HUES64 (cell line): Measurements from ENCODE around the gene ARHGEF17.
A peak's percentile ranks its signal among the peaks of the same experiment; 100 is the strongest.

ENCODE experiments used
- H3K27ac ChIP-seq: 2 replicates; pipeline ENCODE4 v1.7.0; 2013; ENCODE audit warnings: low read depth, low read length, inconsistent platforms
- H3K27me3 ChIP-seq: 2 replicates; pipeline ENCODE4 v1.6.1; 2013; ENCODE audit warnings: mild to moderate bottlenecking, low read length; ENCODE audit not compliant: insufficient read depth
- H3K36me3 ChIP-seq: 2 replicates; pipeline ENCODE4 v1.6.1; 2013; ENCODE audit warnings: mild to moderate bottlenecking, low read length; ENCODE audit not compliant: insufficient read depth
- H3K4me1 ChIP-seq: 2 replicates; pipeline ENCODE4 v1.6.1; 2013; ENCODE audit warnings: mild to moderate bottlenecking, low read length, moderate library complexity; ENCODE audit not compliant: insufficient read depth
- H3K4me3 ChIP-seq: 2 replicates; pipeline ENCODE4 v1.5.1; 2013; ENCODE audit warnings: mild to moderate bottlenecking, low read length, moderate library complexity
- H3K9ac ChIP-seq: 2 replicates; pipeline ENCODE4 v1.6.1; 2013; ENCODE audit warnings: mild to moderate bottlenecking, low read depth, low read length
- H3K9me3 ChIP-seq: 2 replicates; pipeline ENCODE4 v1.6.1; 2013; ENCODE audit warnings: low read depth, low read length; ENCODE audit not compliant: insufficient read depth
- WGBS: fragments of 150-250, 120-280 bp; methylation state at CpG from one replicate; pipeline ENCODE4 v1.1.7; 2013; ENCODE audit warnings: missing lambda C conversion rate; 5-methylcytosine and 5-hydroxymethylcytosine counted together

ARHGEF17 gene

DNA sequence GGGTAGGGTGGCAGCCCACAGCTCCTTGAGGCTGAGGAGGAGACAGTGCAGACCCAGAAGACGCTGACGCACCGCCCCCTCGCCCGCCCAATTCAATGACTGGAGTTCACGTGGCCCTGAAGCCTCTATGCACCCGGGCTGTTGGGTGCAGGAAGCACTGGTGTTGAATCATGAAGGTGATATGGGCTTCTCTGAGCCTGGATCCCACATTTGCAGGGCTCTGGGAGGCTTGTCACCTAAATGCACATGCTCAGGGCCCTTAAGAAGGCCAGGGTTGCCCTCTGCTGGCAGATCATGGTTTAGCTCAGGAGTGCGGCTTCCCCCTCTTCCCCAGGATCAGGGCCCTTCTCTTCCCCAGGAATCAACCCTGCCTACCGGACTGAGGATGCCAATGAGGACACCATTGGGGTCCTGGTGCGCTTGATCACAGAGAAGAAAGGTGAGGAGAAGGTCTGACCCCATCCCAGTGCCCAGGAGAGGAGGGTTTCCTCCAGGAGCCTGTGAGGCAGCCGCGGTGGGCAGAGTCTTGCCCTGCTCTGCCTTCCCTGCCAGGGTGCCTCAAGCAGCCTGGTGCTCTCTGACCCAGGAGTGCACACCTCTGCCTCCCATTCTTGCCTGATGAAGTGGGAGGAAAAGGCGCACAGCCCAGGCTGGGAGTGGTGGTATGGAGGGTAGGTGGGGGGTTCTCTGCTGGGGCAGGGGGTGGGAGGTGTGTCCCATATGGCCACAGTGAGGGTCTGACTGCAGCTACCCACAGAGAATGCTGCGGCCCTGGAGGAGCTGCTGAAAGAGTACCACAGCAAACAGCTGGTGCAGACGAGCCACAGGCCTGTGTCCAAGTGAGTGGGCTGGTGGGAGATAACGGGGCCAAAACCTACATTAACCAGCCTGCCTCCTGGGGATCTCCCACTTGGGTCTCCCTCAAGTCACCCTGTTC, 85.7 kb downstream of the ARHGEF17 start:
- no peak overlapping the region for H3K4me3 ChIP-seq
- no peaks in the 10 kb centered on the region for H3K27me3 ChIP-seq
- H3K36me3 ChIP-seq = no peaks in the 10 kb centered on the region; the same call in 1 of the 2 replicates
- H3K9ac ChIP-seq = 0 out of 2 replicates have a peak overlapping the region, but pooled peaks have one; percentile 6
- WGBS = 72% methylated on average over 16 of the region's 16 CpGs
- no peaks in the 10 kb centered on the region for H3K9me3 ChIP-seq
- H3K27ac ChIP-seq = no peak overlapping the region
- no peaks in the 10 kb centered on the region for H3K4me1 ChIP-seq

DNA sequence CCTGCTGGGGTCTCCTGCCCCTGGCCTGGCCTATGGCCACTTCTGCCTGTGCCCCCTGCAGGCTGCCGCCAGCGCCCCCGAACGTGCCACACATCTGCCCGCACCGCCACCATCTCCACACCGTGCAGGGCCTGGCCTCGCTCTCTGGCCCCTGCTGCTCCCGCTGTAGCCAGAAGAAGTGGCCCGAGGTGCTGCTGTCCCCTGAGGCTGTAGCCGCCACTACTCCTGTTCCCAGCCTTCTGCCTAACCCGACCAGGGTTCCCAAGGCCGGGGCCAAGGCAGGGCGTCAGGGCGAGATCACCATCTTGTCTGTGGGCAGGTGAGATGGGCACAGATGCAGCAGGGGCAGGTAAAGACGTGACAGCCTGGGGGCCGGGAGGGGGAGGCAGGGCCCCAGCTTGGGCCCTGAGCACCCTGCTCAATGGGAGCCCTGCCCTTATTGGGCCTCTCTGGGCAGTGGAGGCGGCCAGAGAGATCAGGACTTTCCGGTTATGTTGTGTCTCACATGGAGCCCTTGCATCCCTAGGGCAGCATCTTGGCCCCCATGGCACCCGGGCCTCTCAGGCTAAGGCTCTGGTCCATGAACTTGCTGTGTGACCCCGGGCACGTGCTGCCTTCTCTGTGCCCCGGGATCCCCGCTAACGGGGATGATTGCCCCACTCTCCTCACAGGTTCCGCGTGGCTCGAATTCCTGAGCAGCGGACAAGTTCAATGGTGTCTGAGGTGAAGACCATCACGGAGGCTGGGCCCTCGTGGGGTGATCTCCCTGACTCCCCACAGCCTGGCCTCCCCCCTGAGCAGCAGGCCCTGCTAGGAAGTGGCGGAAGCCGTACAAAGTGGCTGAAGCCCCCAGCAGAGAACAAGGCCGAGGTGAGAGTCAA, 86.6 kb downstream of the ARHGEF17 start:
- no peaks in the 10 kb centered on the region; the same call in 1 of the 2 replicates for H3K36me3 ChIP-seq
- H3K4me1 ChIP-seq = no peaks in the 10 kb centered on the region; the same call in 1 of the 2 replicates
- no peak overlapping the region for H3K9ac ChIP-seq
- no peaks in the 10 kb centered on the region for H3K9me3 ChIP-seq
- H3K27ac ChIP-seq = no peak overlapping the region
- H3K27me3 ChIP-seq = no peaks in the 10 kb centered on the region
- WGBS = 94% methylated on average over 34 of the region's 34 CpGs
- H3K4me3 ChIP-seq = no peak overlapping the region

DNA sequence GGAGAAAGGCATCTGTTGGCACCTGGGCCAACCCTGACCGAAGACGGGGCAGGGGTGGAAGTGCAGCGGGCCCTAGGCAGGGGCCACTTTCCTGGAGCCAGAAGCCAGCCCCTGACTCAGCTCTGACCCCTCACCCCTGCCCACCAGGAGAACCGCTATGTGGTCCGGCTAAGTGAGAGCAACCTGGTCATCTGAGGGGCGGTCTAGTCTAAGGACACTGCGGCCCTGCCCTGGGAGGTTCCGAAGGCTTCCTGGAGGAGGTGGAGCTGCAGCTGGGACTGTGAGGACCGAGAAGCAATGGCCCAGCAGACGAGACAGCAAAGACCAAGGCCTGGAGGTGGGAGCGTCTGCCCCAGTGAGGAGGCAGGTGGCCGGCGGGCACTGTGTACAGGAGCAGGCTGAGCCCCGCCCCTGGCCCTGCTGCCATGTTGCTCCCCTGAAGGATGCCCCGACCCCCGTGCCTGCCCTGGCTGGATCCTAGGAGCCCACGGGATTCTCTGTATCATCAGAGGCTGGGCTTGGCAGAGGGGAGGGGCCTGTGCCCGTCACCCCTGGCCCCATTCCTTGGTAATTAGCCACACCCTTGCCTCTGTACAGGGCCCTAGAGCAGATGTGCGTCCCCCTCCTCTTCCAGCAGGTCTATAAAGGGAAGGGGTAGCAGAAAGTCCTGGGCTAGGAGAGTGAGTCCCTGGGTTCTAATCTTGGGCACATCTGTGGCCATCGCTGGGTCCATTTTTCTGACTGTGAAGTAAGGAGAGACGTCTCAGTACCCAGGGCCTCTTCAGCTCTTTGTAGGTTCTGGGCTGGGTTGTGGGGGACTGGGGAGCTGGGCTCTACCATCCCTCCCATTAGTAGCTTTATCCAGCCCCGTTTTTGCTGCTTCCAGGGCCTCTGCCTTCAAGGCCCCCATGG, 87.5 kb downstream of the ARHGEF17 start:
- H3K4me3 ChIP-seq = no peak overlapping the region
- no peaks in the 10 kb centered on the region; the same call in 1 of the 2 replicates for H3K4me1 ChIP-seq
- no peak overlapping the region for H3K9ac ChIP-seq
- H3K27me3 ChIP-seq = no peaks in the 10 kb centered on the region
- H3K9me3 ChIP-seq = no peaks in the 10 kb centered on the region
- no peaks in the 10 kb centered on the region; the same call in 1 of the 2 replicates for H3K36me3 ChIP-seq
- 88% methylated on average over 22 of the region's 22 CpGs for WGBS
- H3K27ac ChIP-seq = no peak overlapping the region

DNA sequence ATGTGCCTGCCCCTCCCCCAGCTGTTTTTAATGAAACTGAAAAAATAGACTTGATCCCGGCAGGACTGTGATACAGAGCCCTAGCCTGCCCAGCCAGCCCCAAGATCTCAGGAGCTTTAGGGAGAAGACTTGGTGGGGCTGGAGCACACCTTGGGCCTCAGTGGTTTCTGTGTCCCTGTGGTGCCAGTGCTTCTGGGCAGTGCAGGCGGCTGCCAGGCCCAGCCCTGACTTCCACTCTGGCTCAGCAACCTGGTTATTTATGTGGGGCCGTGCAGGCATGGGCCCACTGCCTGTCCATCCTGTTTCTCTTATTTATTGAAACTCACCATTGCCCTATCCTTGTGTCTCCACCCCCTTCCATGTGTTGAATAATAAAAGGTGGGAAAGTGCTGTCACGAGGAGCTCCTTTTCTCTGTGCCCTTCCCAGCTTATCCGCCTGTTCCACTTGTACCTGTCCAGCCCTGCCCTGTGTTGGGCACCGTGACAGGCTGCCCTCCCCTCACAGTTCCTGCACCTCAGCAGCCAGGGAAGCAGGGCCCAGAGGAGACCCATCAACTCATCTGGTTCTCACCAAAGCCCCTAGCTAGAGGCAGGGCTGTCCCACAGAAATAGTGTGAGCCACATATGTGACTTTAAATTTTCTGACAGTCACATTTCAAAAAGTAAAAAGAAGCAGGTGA, 88.3 kb downstream of the ARHGEF17 start:
- no peak overlapping the region for H3K4me3 ChIP-seq
- H3K27me3 ChIP-seq = no peaks in the 10 kb centered on the region
- no peaks in the 10 kb centered on the region for H3K9me3 ChIP-seq
- H3K36me3 ChIP-seq = no peaks in the 10 kb centered on the region; the same call in 1 of the 2 replicates
- WGBS = 89% methylated on average over 6 of the region's 6 CpGs
- H3K9ac ChIP-seq = no peak overlapping the region
- no peaks in the 10 kb centered on the region; the same call in 1 of the 2 replicates for H3K4me1 ChIP-seq
- H3K27ac ChIP-seq = no peak overlapping the region

DNA sequence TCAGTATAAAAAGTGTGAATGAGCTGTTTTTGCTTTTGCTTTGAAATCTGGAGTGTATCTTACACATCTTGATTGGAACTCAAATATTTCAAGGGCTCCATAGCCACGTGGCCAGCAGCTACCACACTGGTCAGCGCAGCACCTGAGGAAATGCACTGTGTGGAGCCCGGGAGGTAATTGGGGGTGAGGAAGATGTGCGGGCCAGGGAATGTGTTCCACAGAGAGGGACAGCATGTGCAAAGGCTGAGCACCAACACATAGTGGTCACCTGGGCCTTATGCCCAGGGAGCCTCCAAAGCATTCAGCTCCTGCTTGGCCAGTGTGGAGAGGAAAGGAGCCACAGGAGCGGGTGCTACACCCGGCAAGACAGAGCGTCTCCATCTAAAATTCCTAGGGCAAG, 88.9 kb downstream of the ARHGEF17 start:
- H3K9ac ChIP-seq = no peak overlapping the region
- H3K4me3 ChIP-seq = no peak overlapping the region
- no peaks in the 10 kb centered on the region for H3K9me3 ChIP-seq
- 95% methylated on average over 7 of the region's 7 CpGs for WGBS
- no peaks in the 10 kb centered on the region for H3K27me3 ChIP-seq
- H3K27ac ChIP-seq = no peak overlapping the region
- no peaks in the 10 kb centered on the region; the same call in 1 of the 2 replicates for H3K4me1 ChIP-seq
- H3K36me3 ChIP-seq = no peaks in the 10 kb centered on the region; the same call in 1 of the 2 replicates

DNA sequence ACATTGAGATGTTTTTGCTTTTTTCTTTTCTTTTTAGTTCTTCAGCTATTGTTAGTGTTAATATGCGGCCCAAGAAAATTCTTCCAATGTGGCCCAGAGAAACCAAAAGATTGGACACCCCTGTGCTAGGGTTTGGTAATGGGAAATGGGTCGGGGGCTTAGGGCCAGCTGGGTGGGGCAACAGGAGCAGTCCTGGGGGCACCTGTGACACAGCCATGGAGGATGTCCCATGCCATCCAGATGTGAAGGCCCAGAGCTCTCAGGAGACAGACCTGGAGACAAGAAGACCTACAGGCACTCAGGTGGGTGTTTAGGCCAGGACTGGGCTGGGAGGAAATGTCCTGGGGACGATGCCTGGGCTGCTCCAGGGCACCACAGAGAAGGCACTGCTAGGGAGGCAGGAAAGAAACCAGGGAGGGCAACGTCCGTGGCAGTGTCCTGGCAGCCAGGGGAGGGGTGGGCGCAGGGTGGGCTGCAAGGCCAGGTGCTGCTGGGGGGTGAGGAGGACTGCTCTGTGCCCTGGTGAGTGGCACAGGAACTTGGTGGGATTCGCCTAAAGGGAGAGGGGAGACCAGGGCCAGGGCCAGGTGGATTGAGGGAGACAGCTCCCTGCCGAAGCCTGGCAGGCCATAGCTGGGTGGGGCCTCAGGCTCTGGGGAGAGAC, 89.5 kb downstream of the ARHGEF17 start:
- 93% methylated on average over 8 of the region's 8 CpGs for WGBS
- Histone ChIP-seq H3K4me3 (no peak overlapping the region), H3K27ac (no peak overlapping the region), H3K36me3 (no peaks in the 10 kb centered on the region; the same call in 1 of the 2 replicates), H3K4me1 (peaks cover 5% of the 10 kb centered on the region; the same call in 1 of the 2 replicates), H3K27me3 (no peaks in the 10 kb centered on the region), H3K9me3 (no peaks in the 10 kb centered on the region), H3K9ac (no peak overlapping the region)

DNA sequence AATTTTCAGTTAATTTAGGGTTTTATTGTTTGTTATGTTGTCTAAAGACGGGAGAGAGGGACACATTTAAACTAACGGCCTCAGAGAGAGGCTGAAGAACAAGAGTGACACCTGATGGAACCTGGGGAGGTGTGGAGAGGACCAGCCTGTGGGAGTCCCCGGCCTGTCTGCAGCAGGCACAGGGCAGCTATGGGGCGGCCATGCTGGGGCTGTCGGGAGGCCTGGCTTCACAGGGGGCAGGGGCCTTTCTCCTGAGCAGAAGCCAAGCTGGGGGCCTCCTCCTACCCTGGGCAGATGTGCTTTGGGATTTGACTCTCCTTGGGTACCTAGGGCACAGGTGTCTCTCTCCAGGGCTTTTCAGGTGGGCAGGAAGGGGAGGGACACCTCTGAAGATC, 90.1 kb downstream of the ARHGEF17 start:
- no peak overlapping the region for H3K4me3 ChIP-seq
- no peak overlapping the region for H3K27ac ChIP-seq
- H3K36me3 ChIP-seq = no peaks in the 10 kb centered on the region; the same call in 1 of the 2 replicates
- no peaks in the 10 kb centered on the region for H3K27me3 ChIP-seq
- 88% methylated on average over 5 of the region's 5 CpGs for WGBS
- no peak overlapping the region for H3K9ac ChIP-seq
- no peaks in the 10 kb centered on the region for H3K9me3 ChIP-seq
- H3K4me1 ChIP-seq = peaks cover 6% of the 10 kb centered on the region; the same call in 1 of the 2 replicates

DNA sequence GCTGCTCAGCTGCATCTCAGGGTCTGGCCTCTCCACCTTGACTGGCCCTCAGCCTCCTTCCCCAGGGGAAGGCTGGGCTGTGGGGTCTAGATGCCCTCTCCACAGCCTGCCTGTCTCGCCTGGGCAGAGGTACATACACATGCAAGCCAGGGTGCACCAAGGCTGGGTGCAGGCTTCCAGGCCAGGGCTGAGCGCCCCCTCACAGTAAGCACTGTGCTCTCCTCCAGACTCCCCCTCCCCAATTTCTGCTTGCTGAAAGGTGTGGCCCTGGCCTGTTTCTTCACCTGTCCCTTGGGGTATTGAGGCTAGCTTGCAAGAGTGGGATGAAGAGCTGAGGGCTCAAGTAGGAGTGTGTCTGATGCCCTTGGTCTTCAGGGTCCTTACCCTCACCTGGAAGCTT, 90.6 kb downstream of the ARHGEF17 start:
- no peak overlapping the region for H3K4me3 ChIP-seq
- no peak overlapping the region for H3K27ac ChIP-seq
- peaks cover 6% of the 10 kb centered on the region; the same call in 1 of the 2 replicates for H3K4me1 ChIP-seq
- no peaks in the 10 kb centered on the region; the same call in 1 of the 2 replicates for H3K36me3 ChIP-seq
- 93% methylated on average over 2 of the region's 2 CpGs for WGBS
- no peaks in the 10 kb centered on the region for H3K9me3 ChIP-seq
- no peak overlapping the region for H3K9ac ChIP-seq
- H3K27me3 ChIP-seq = no peaks in the 10 kb centered on the region

DNA sequence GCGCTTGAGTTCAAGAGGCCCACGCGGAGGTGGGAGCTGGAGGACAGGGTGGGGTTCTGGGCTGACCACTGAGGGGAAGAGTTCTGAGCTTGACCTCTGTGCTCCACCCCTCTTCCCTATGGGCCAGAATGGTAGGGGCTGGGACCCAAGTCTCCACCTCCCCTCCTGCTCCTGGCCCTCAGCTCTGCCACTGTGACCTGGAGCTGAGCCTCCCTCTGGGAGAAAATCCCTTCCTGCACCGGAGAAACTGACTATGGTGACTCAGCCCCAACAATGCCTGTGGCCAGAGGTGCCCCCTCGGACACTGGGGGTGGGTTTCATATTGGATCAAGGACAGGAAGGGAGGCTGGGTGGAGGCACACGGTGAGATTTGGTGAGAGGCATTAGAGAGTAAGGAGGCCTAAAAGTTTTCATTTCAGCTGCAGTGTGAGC, 91.1 kb downstream of the ARHGEF17 start:
- 75% methylated on average over 6 of the region's 6 CpGs for WGBS
- H3K27ac ChIP-seq = no peak overlapping the region
- no peaks in the 10 kb centered on the region; the same call in 1 of the 2 replicates for H3K36me3 ChIP-seq
- H3K4me1 ChIP-seq = peaks cover 6% of the 10 kb centered on the region; the same call in 1 of the 2 replicates
- H3K9ac ChIP-seq = no peak overlapping the region
- H3K27me3 ChIP-seq = no peaks in the 10 kb centered on the region
- no peaks in the 10 kb centered on the region for H3K9me3 ChIP-seq
- H3K4me3 ChIP-seq = no peak overlapping the region
